HEK293 (cell line): ENCODE measurements around the gene SLC22A31.
"Not testable (repeated sequence)": the region's sequence is repeated elsewhere in the genome, so short reads cannot be mapped to it uniquely, and the experiment has no call there.

Source experiments
- CTCF ChIA-PET: fragments of 350-600 bp; formaldehyde crosslinking; extraction: SDS; loops from one replicate; lab custom pipeline; 2021; ENCODE audit warnings: antibody characterized with exemption; lab: Yijun Ruan, JAX
- POLR2A ChIA-PET: fragments of 300-600 bp; formaldehyde crosslinking; extraction: SDS; loops from one replicate; lab custom pipeline; 2020; ENCODE audit warnings: antibody characterized with exemption, inconsistent platforms; lab: Yijun Ruan, JAX
- H3K27ac ChIP-seq: fragments of 200-500 bp; sonication (Bioruptor generic); 2 replicates; pipeline ENCODE4 v1.5.1; 2014; ENCODE audit warnings: low read depth, low read length, control low read depth, inconsistent platforms; ENCODE audit errors: extremely low read depth
- H3K36me3 ChIP-seq, 2 experiments: fragments of 200-500 bp in 1 of 2; sonication (Bioruptor generic) in 1 of 2; 1 replicate in 1 of 2; 2 replicates in 1 of 2; pipeline ENCODE4 v1.5.1; 2014 to 2017; ENCODE audit warnings: inconsistent platforms in 2 of 2, low read length in 2 of 2; ENCODE audit not compliant: control insufficient read depth in 2 of 2, insufficient read depth in 1 of 2
- H3K4me1 ChIP-seq: fragments of 200-500 bp; sonication (Bioruptor generic); 2 replicates; pipeline ENCODE4 v1.5.1; 2014; ENCODE audit warnings: mild to moderate bottlenecking, low read length, inconsistent platforms; ENCODE audit not compliant: control insufficient read depth, insufficient read depth
- H3K4me3 ChIP-seq: 2 replicates; pipeline ENCODE4 v1.5.1; 2011; ENCODE audit warnings: low read depth, mild to moderate bottlenecking, control low read depth, low read length, moderate library complexity
- H3K9me3 ChIP-seq: fragments of 200-500 bp; sonication (Bioruptor generic); 2 replicates; pipeline ENCODE4 v1.5.1; 2014; ENCODE audit warnings: low read depth, low read length, inconsistent platforms; ENCODE audit not compliant: control insufficient read depth, insufficient read depth
- ATF2 ChIP-seq: fragments of 450-650 bp; formaldehyde crosslinking; IDR thresholded peaks from 2 replicates; pipeline ENCODE4 v1.5.1; 2016; ENCODE audit warnings: missing biosample characterization, missing genetic modification characterization, low read depth
- BCL11A ChIP-seq: fragments of 450-650 bp; formaldehyde crosslinking; IDR thresholded peaks from 2 replicates; pipeline ENCODE4 v1.5.1; 2016; ENCODE audit warnings: low read depth, missing biosample characterization, missing genetic modification characterization
- EGR2 ChIP-seq: fragments of 450-650 bp; formaldehyde crosslinking; IDR thresholded peaks from 2 replicates; pipeline ENCODE4 v1.5.1; 2016; ENCODE audit warnings: low read depth, missing biosample characterization, missing genetic modification characterization
- GLI2 ChIP-seq: fragments of 450-650 bp; formaldehyde crosslinking; IDR thresholded peaks from 2 replicates; pipeline ENCODE4; 2017; ENCODE audit warnings: missing biosample characterization, missing genetic modification characterization, low read depth, borderline replicate concordance
- PATZ1 ChIP-seq: fragments of 450-650 bp; formaldehyde crosslinking; IDR thresholded peaks from 2 replicates; pipeline ENCODE4 v1.5.1; 2016; ENCODE audit warnings: missing biosample characterization, missing genetic modification characterization
- PRDM2 ChIP-seq: fragments of 450-650 bp; formaldehyde crosslinking; IDR thresholded peaks from 2 replicates; pipeline ENCODE4 v1.5.1; 2016; ENCODE audit warnings: missing biosample characterization, missing genetic modification characterization, borderline replicate concordance
- SP2 ChIP-seq: fragments of 450-650 bp; formaldehyde crosslinking; IDR thresholded peaks from 2 replicates; pipeline ENCODE4 v1.5.1; 2016; ENCODE audit warnings: missing biosample characterization, missing genetic modification characterization
- ZBTB48 ChIP-seq: fragments of 450-650 bp; formaldehyde crosslinking; IDR thresholded peaks from 2 replicates; pipeline ENCODE4 v1.5.1; 2016; ENCODE audit warnings: missing biosample characterization, missing genetic modification characterization
- ZIC2 ChIP-seq: fragments of 450-650 bp; formaldehyde crosslinking; IDR thresholded peaks from 2 replicates; pipeline ENCODE4 v1.5.1; 2016; ENCODE audit warnings: missing biosample characterization, missing genetic modification characterization
- ZNF221 ChIP-seq: fragments of 450-650 bp; formaldehyde crosslinking; IDR thresholded peaks from 2 replicates; pipeline ENCODE4 v1.5.1; 2017; ENCODE audit warnings: missing biosample characterization, missing genetic modification characterization, borderline replicate concordance
- ZNF350 ChIP-seq: fragments of 450-650 bp; formaldehyde crosslinking; IDR thresholded peaks from 2 replicates; pipeline ENCODE4 v1.5.0; 2017; ENCODE audit warnings: missing biosample characterization, mild to moderate bottlenecking, missing genetic modification characterization
- ZNF529 ChIP-seq: fragments of 450-650 bp; formaldehyde crosslinking; IDR thresholded peaks from 2 replicates; pipeline ENCODE4 v1.5.1; 2017; ENCODE audit warnings: missing genetic modification characterization, missing biosample characterization; ENCODE audit not compliant: insufficient replicate concordance
- ZNF580 ChIP-seq: fragments of 450-650 bp; formaldehyde crosslinking; IDR thresholded peaks from 2 replicates; pipeline ENCODE4 v1.5.1; 2016; ENCODE audit warnings: missing biosample characterization, missing genetic modification characterization
- ZNF623 ChIP-seq: fragments of 450-650 bp; formaldehyde crosslinking; IDR thresholded peaks from 2 replicates; pipeline ENCODE4 v1.5.1; 2016; ENCODE audit warnings: missing biosample characterization, missing genetic modification characterization
- ZNF629 ChIP-seq: fragments of 450-650 bp; formaldehyde crosslinking; IDR thresholded peaks from 2 replicates; pipeline ENCODE4 v1.5.1; 2017; ENCODE audit warnings: missing biosample characterization, missing genetic modification characterization
- ZNF792 ChIP-seq: fragments of 450-650 bp; formaldehyde crosslinking; IDR thresholded peaks from 2 replicates; pipeline ENCODE4 v1.5.1; 2016; ENCODE audit warnings: missing biosample characterization, missing genetic modification characterization
- ZSCAN16 ChIP-seq: fragments of 450-650 bp; formaldehyde crosslinking; IDR thresholded peaks from 2 replicates; pipeline ENCODE4 v1.5.1; 2016; ENCODE audit warnings: missing biosample characterization, missing genetic modification characterization

Gene SLC22A31

GRCh38 chr16:89187032-89187769, 13.1 kb downstream of the SLC22A31 start (continued):
- TF ChIP-seq ATF2 (no peak), EGR2 (tag by site-specific recombination) (0 out of 2 replicates have a peak, but pooled peaks have one; percentile 12), PATZ1 (tag by site-specific recombination) (0 out of 2 replicates have a peak, but pooled peaks have one; percentile 23), ZNF623 (tag by site-specific recombination) (no peak), ZNF350 (tag by site-specific recombination) (no peak), BCL11A (tag by site-specific recombination) (0 out of 2 replicates have a peak, but pooled peaks have one; percentile 26), ZNF792 (tag by site-specific recombination) (peak; percentile 78; the same call in 1 of the 2 replicates), ZNF221 (tag by site-specific recombination) (no peak), ZIC2 (tag by site-specific recombination) (peak; percentile 33; the same call in 1 of the 2 replicates), ZBTB48 (tag by site-specific recombination) (peak; percentile 57; the same call in 1 of the 2 replicates), ZNF629 (peak; percentile 30; the same call in 1 of the 2 replicates), SP2 (tag by site-specific recombination) (peak; percentile 30; the same call in 1 of the 2 replicates), GLI2 (tag by site-specific recombination) (no peak), ZNF580 (tag by site-specific recombination) (peak; percentile 88; the same call in 1 of the 2 replicates), ZNF529 (tag by site-specific recombination) (no peak), PRDM2 (tag by site-specific recombination) (no peak)
- TF ChIP-seq, all 188 proteins: peak for 13

- CTCF ChIA-PET, result not testable (repeated sequence)
Measured at GRCh38 chr16:89186593-89187031, 13.7 kb downstream of the SLC22A31 start.

More at GRCh38 chr16:89186593-89187031, 13.7 kb downstream of the SLC22A31 start:
- POLR2A ChIA-PET, H3K4me1 ChIP-seq, H3K36me3 ChIP-seq, H3K4me3 ChIP-seq, H3K27ac ChIP-seq, H3K9me3 ChIP-seq: not testable (repeated sequence)
- TF ChIP-seq ZSCAN16 (peak; percentile 100), ZNF792 (tag by site-specific recombination) (peak; percentile 92; the same call in 1 of the 2 replicates)
